Fibroblast of lung (primary cell): ENCODE data around the gene SORCS2. TPM values are rescaled to one million over a fixed set of nuclear protein-coding genes. Genes with fewer than 3 reads are reported as not detected.

Experiments used
- DNase-seq, 2 donors: peaks; one replicate each; pipeline versions ENCODE4 v3.0.0 to v3.0.0-alpha.2; 2010; ENCODE audit warnings: low read depth in 2 of 2
- H2AFZ ChIP-seq: 2 replicates; pipeline ENCODE4 v1.5.1; 2012; ENCODE audit warnings: low read length, control low read depth, inconsistent platforms
- H3K27ac ChIP-seq: 2 replicates; pipeline ENCODE4 v1.5.1; 2011; ENCODE audit warnings: low read length, control low read depth; ENCODE audit not compliant: insufficient read depth
- H3K27me3 ChIP-seq: 2 replicates; pipeline ENCODE4 v1.5.1; 2011; ENCODE audit warnings: mild to moderate bottlenecking, low read length; ENCODE audit not compliant: control insufficient read depth, insufficient read depth
- H3K36me3 ChIP-seq: 2 replicates; pipeline ENCODE4 v1.5.1; 2011; ENCODE audit warnings: low read length; ENCODE audit not compliant: control insufficient read depth, insufficient read depth
- H3K4me1 ChIP-seq: 2 replicates; pipeline ENCODE4 v1.5.1; 2011; ENCODE audit warnings: low read length; ENCODE audit not compliant: control insufficient read depth, insufficient read depth; ENCODE audit errors: extremely low read depth
- H3K4me2 ChIP-seq: 2 replicates; pipeline ENCODE4 v1.5.1; 2011; ENCODE audit warnings: low read length, control low read depth; ENCODE audit not compliant: insufficient read depth; ENCODE audit errors: extremely low read depth
- H3K4me3 ChIP-seq, 4 experiments: fragments of 200-600 bp in 1 of 4; sonication (generic) in 1 of 4; replicated peaks in 1 of 4; 2 replicates each; pipeline ENCODE4 v1.5.1; 2011 to 2016; ENCODE audit warnings: low read length in 4 of 4, low read depth in 3 of 4, mild to moderate bottlenecking in 3 of 4, control low read depth in 2 of 4, inconsistent platforms in 1 of 4, mixed read lengths in 1 of 4; ENCODE audit not compliant: insufficient read depth in 1 of 4; ENCODE audit errors: control extremely low read depth in 1 of 4
- H3K79me2 ChIP-seq: 2 replicates; pipeline ENCODE4 v1.5.1; 2012; ENCODE audit warnings: mild to moderate bottlenecking, low read length, inconsistent platforms; ENCODE audit not compliant: control insufficient read depth, insufficient read depth
- H3K9ac ChIP-seq: 2 replicates; pipeline ENCODE4 v1.5.1; 2011; ENCODE audit warnings: mild to moderate bottlenecking, low read length, control low read depth; ENCODE audit not compliant: insufficient read depth
- H3K9me3 ChIP-seq: 2 replicates; pipeline ENCODE4 v1.5.1; 2012; ENCODE audit warnings: low read depth, low read length; ENCODE audit not compliant: control insufficient read depth, insufficient read depth
- H4K20me1 ChIP-seq: 2 replicates; pipeline ENCODE4 v1.5.1; 2011; ENCODE audit warnings: low read length; ENCODE audit not compliant: control insufficient read depth, insufficient read depth; ENCODE audit errors: extremely low read depth
- CTCF ChIP-seq, 2 donors: IDR thresholded peaks in 1 of 2; conservative IDR thresholded peaks in 1 of 2; 1 replicate in 1 of 2; 2 replicates in 1 of 2; pipeline ENCODE4 v1.5.1; 2011 to 2012; ENCODE audit warnings: low read length in 2 of 2, control low read depth in 1 of 2, inconsistent platforms in 1 of 2, low read depth in 1 of 2, mild to moderate bottlenecking in 1 of 2
- EZH2 ChIP-seq: IDR thresholded peaks from 2 replicates; pipeline ENCODE4 v1.5.1; 2012; ENCODE audit warnings: low read length, control low read depth, mild to moderate bottlenecking; ENCODE audit errors: missing control alignments
- polyA plus RNA-seq, 2 donors: library from polyadenylated mRNA; depleted of rRNA in 1 of 2; stranded (reverse) in 1 of 2; unstranded in 1 of 2; fragments of >200 nt; gene quantifications; 2 replicates each; pipeline ENCODE4 v1.2.1, GENCODE V29; 2011 to 2012; ENCODE audit warnings: missing spikeins in 1 of 2
- total RNA-seq: library from RNA; depleted of rRNA; stranded (reverse); fragments of >200 nt; gene quantifications from 2 replicates; pipeline ENCODE4 v1.2.1, GENCODE V29; 2014

Gene SORCS2
- total and polyA plus RNA-seq, 2 donors (not counting 1 experiment from before 2014, with no cell fraction given): 0.17 to 0.41 TPM

GRCh38 chr4:7285244-7286094 lies 93.1 kb downstream of the SORCS2 start:
- Histone ChIP-seq H2AFZ (no peak overlapping the region), H3K4me2 (no peak overlapping the region), H3K27ac (no peak overlapping the region), H3K36me3 (no peaks in the 10 kb centered on the region), H4K20me1 (no peaks in the 10 kb centered on the region), H3K9me3 (no peaks in the 10 kb centered on the region), H3K4me1 (no peaks in the 10 kb centered on the region), H3K4me3 (no peak overlapping the region), H3K79me2 (no peaks in the 10 kb centered on the region), H3K27me3 (no peaks in the 10 kb centered on the region), H3K9ac (no peak overlapping the region)
- TF ChIP-seq EZH2 (no peak), CTCF (conservative IDR thresholded peaks at IDR 0.05 in 1 of 2, IDR thresholded peaks at IDR 0.05 in 1 of 2; ENCODE audit: low read depth in 1 of 2, low read length in 2 of 2) (no peak)
- DNase-seq: no peak

GRCh38 chr4:7286170-7286569 lies 93.8 kb downstream of the SORCS2 start:
- Histone ChIP-seq H3K4me3 (no peak overlapping the region), H3K9me3 (no peaks in the 10 kb centered on the region), H3K4me2 (no peak overlapping the region), H3K27ac (no peak overlapping the region), H3K4me1 (no peaks in the 10 kb centered on the region), H4K20me1 (no peaks in the 10 kb centered on the region), H3K36me3 (no peaks in the 10 kb centered on the region), H3K79me2 (no peaks in the 10 kb centered on the region), H3K9ac (no peak overlapping the region), H2AFZ (no peak overlapping the region), H3K27me3 (no peaks in the 10 kb centered on the region)
- TF ChIP-seq EZH2 (no peak), CTCF (conservative IDR thresholded peaks at IDR 0.05 in 1 of 2, IDR thresholded peaks at IDR 0.05 in 1 of 2; ENCODE audit: low read depth in 1 of 2, low read length in 2 of 2) (no peak)
- no peak for DNase-seq

GRCh38 chr4:7286798-7287197 lies 94.5 kb downstream of the SORCS2 start:
- H3K9me3 ChIP-seq: no peaks in the 10 kb centered on the region
- no peak overlapping the region for H3K4me2 ChIP-seq
- H3K27me3 ChIP-seq: no peaks in the 10 kb centered on the region
- TF ChIP-seq EZH2 (no peak), CTCF (conservative IDR thresholded peaks at IDR 0.05 in 1 of 2, IDR thresholded peaks at IDR 0.05 in 1 of 2; ENCODE audit: low read depth in 1 of 2, low read length in 2 of 2) (no peak)
- DNase-seq: no peak
- no peak overlapping the region for H3K4me3 ChIP-seq
- no peak overlapping the region for H3K9ac ChIP-seq
- no peak overlapping the region for H2AFZ ChIP-seq
- no peaks in the 10 kb centered on the region for H3K4me1 ChIP-seq
- no peaks in the 10 kb centered on the region for H4K20me1 ChIP-seq
- no peak overlapping the region for H3K27ac ChIP-seq
- H3K36me3 ChIP-seq: no peaks in the 10 kb centered on the region
- H3K79me2 ChIP-seq: no peaks in the 10 kb centered on the region
